Epithelial cell of prostate (primary cell): Measurements from ENCODE around the gene SLC38A4.
A peak's percentile ranks its signal among the peaks of the same experiment; 100 is the strongest.
"Not testable (repeated sequence)": the region's sequence is repeated elsewhere in the genome, so short reads cannot be mapped to it uniquely, and the experiment has no call there.

Source experiments
- DNase-seq: peaks from one replicate; pipeline ENCODE4 v3.0.0-alpha.2; 2011; ENCODE audit warnings: low read depth, low spot score
- H3K27ac ChIP-seq: fragments of 450-650 bp; 2 replicates; pipeline ENCODE4 v1.5.1; 2017; ENCODE audit warnings: mild to moderate bottlenecking

The SLC38A4 gene

DNA sequence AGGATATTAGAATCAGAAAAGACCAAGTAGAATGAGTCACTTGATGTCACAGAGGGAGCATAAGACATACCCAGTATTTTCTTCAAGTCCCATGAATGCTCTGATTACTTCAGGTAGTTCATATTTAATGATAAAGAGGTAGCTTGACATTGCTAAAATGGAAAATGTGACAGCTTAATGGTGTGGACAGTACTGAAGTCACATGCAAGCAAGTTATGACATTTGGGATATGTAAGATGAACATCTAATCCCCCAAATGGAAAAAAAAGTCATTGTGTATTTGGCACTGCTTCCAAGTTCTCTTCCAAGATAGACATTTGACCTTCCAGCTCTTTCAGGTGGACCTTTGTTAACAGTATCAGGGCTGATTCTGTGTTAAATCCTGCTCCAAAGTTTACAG is 45.9 kb downstream of the SLC38A4 start:
- DNase-seq = no peak
- no peak overlapping the region for H3K27ac ChIP-seq

DNA sequence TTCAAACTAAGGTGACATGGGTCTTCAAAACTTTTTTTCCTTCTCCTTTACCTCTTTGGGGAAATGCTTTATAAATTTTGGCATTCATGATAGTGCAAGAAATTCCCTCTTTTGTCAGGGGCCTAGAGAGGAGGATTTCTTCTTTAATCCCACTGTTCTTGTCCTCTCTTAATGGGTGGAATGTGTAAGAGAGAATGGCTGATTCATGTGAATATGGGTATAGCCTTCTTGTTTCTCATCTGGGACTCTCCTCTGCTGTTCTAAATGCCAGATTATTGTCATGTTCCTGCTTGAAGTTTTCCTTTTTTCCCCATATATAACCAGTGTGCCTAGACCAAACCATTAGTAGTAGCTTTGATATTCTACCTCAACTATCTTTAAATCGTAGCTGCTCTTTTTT is 46.7 kb downstream of the SLC38A4 start:
- no peak for DNase-seq

DNA sequence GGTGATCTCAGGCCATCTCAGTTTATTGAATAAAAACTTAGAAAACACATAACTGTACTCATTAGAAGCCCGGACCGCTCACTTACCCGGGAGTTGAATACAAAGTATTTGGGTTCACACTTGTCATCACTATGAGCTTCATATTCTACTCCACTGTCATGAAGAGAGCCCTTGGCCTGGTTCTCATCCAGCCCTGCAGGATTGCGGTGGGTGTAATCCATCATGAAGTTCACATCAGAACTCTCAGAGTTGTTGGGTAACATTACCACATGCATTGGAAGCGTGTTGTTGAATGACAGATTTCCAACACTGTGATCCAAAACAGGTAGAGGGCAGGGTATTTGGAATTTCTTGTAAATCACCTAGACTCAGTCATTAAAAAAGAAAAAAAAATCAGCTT is 47.4 kb downstream of the SLC38A4 start:
- no peak overlapping the region for H3K27ac ChIP-seq
- no peak for DNase-seq

More for the DNA sequence above, 46.7 kb downstream of the SLC38A4 start:
- H3K27ac ChIP-seq = no peak overlapping the region

DNA sequence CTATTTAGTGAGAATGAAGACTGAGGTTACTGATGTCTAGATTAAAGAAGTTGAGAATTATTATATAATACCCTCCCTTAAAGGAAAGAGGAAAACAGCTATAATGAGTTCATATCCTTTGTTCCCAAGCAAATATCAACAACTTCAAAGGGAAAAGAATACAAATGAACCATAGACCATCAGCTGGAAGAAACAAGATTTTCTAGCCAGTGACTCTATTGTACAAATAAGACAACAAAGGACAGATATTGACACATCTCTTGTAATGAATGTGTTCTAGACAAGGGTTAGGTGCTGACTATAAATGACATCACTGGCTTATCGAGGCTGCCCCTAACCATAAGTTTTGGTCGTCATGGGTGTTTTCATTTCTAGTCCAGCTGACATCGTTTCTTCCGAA is 48.2 kb downstream of the SLC38A4 start:
- H3K27ac ChIP-seq = no peak overlapping the region
- DNase-seq = no peak

DNA sequence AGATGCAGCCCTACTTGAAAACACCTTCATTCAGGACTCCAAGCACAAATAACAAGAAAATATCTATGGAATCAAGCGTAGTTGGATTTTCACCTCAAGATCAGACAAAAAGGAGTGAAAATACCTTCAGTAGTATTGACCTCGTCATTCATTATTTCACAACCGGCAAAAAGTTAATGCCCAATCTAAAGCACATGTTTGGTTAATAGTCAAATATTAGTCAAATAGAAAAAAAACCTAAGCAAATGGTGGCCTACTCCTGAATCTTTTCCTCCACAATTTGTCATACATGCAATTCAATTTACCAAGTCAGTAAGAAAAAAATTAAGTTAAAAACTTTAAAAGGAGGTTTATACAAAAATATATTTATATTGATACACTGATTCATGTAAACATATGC is 50.0 kb downstream of the SLC38A4 start:
- no peak overlapping the region for H3K27ac ChIP-seq
- DNase-seq = no peak

DNA sequence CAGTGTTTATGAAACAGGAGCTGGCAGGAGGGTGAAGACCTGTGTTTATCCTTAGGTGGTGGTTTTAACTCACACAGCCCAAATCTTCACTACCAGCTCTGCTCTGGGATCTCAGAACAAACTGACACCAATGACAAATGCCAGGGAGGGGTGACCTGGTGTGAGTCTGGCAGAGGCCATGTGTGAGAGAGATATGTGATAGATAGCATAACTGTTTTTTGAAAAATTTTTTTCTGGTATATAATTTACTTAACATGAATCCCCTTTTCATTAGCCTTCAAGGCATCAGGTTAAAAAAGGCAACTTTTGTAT is 51.5 kb downstream of the SLC38A4 start:
- H3K27ac ChIP-seq = no peak overlapping the region
- DNase-seq = no peak

DNA sequence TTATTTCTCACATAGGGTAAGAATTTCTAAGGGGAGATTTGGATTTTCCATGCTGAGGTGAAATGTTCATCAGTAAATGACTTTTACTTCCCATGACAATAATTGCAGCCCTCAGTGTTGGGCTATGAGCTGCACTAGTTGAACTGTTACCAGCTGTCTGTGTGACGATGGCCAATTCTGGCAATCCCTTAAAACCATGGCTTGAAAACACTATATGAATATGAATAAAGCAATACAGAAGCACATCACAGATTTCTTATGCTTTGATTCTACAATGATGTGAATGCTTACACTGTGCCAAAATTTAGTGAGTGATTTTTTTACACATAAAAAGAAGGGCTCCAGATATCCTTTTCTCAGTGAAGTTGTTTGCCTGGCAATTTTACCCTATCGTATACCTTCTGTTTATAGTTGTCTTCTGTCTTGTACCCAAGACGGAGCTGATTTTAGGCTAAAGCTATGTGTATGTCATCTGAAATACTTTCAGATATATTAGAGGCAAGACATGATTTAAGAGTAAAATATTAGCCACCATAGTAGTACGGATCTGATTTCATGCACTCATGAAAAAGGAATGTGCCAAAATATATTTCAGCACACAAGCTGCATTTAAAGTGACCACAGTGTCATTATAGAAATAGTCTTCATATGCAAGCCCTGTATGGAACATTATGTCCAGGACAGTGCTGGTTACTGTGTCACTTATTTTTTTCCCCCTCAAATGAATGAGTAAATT is 52.0 kb downstream of the SLC38A4 start:
- no peak overlapping the region for H3K27ac ChIP-seq
- no peak for DNase-seq

DNA sequence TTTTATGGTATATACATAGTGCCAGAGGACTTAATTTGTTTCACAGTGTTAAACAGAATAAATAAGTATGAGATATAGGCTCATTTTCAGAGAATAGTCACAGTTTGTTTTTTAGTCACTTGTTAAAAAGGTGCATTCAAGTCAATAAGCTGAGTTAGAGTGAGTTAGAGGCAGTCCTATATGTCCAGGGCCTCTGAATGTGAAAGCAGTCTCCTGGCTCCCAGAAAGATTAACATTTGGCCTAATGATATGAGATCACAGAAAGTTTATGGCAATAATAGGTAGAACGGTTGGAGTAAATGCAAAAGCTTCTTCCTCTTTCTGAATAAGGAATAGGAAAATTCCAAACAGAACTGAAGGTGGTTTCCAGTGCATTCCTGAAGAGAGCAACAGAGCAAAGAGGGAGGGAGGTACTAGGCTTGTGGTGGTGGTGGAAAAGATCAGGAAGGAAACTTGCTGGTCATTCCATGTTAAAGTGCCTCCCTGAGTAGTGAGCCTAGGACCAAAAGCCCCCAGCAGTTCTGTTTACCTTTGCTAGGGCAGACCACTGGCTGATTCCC is 54.4 kb downstream of the SLC38A4 start:
- DNase-seq = no peak
- no peak overlapping the region for H3K27ac ChIP-seq

DNA sequence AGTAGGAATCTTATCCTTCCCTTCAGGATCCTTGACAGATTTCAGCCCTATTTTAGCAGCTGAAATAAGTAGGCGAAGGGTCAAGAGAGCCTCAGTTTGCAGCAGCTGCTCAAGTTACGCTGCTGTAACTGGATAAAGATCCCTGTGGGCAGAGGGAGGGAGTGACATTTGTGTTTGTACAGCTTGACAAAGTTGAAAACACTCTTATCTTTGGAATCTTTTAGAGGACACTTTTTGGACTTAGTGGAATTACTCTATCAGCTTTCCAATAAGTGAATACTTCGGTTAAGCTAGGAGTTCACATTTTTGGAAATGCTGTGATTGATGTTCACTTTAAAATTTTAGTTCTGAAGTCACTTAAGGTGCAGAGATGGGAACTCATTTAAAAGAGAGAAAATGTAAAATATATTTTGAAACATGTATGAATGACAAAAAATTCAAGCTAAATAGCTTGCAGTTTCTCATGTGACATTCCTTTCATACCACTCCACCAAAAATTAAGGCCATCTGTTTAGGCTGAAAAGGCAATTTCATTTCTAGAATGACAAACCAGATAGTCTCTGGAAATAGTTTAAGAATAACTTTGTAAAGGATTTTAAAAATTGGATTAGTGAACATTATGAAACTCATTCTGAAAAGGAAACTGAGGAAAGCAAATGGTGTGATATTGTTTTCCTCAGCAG is 55.2 kb downstream of the SLC38A4 start:
- no peak for DNase-seq
- H3K27ac ChIP-seq = no peak overlapping the region

DNA sequence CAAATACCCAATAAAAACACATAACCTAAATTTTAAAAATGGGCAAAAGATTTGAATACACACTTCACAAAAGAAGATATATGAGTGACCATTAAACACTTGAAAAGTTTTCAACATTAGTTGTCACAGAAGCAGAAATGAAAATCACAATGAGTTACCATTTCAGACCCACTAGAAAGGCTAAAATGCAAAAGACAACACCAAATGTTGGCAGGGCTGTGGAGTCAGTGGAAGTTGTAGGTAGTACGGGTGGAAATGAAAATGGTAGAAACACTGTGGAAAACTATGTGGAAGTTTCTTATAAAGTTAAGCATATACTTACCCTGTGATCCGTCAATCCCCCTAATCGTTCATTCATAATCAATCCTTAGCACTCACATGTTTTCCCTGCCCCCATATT is 61.8 kb downstream of the SLC38A4 start:
- H3K27ac ChIP-seq = no peak overlapping the region
- DNase-seq = no peak

DNA sequence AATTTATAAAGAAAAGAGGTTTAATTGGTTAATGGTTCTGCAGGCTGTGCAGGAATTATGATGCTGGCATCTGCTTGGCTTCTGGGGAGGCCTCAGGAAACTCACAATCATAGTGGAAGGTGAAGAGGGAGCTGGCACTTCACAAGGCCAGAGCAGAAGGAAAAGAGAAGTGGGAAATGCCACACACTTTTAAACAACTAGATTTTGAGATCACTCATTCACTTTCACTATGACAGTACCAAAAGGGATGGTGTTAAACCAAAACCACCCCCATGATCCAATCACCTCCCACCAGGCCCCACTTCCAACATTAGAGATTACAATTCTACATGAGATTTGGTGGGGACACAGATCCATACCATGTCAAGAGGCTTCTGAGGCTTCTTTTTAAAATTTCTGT is 62.6 kb downstream of the SLC38A4 start:
- DNase-seq = no peak
- H3K27ac ChIP-seq = no peak overlapping the region

DNA sequence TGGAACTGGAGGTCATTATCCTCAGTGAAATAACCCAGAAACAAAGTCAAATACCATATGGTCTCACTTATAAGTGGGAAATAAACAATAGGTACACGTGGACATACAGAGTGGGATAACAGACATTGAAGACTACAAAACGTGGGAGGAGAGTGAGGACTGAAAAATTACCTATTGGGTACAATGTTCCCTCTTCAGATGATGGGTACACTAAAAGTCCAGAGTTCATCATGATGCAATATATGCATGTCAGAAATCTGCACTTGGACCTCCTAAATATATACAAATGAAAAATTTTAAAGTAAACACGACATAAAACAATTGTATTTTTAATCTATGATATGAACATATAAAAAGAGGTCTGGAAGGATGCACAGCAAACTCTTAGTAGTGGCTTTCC is 71.2 kb downstream of the SLC38A4 start:
- no peak for DNase-seq

DNA sequence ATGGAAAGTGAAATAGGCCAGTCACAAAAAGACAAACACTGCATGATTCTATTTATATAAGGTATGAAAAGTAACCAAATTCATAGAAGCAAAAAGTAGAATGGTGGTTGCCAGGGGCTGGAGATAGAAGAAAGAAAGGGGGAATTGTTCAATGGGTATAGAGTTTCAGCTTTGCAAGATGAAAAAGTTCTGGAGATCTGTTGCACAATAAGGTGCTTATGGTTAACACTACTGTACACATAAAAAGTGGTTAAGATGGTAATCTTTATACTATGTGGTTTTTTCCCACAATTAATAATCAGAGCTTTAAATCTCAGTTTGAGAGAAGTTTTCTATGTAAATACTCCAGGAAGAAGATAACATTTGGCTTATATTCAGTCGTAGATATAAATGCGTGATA is 73.4 kb downstream of the SLC38A4 start:
- H3K27ac ChIP-seq = no peak overlapping the region
- DNase-seq = peak; percentile 14

More for the DNA sequence above, 71.2 kb downstream of the SLC38A4 start:
- no peak overlapping the region for H3K27ac ChIP-seq

DNA sequence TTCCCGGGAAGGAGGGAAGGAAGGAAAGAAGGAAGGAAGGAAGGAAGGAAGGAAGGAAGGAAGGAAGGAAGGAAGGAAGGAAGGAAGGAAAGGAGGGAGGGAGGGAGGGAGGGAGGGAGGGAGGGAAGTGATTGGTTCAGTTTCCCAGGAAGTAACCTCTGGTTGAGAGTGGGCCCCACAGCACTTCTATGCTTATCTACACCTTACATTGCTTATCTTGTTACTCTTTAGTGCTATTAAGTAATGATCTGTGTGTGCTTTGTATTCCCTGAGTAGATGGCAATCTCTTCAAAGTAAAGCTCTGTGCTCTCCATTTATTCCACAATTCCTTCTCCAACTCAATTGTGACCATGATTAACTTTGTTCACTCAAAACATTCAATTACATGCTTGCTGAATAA is 74.6 kb downstream of the SLC38A4 start:
- no peak overlapping the region for H3K27ac ChIP-seq
- DNase-seq = no peak

DNA sequence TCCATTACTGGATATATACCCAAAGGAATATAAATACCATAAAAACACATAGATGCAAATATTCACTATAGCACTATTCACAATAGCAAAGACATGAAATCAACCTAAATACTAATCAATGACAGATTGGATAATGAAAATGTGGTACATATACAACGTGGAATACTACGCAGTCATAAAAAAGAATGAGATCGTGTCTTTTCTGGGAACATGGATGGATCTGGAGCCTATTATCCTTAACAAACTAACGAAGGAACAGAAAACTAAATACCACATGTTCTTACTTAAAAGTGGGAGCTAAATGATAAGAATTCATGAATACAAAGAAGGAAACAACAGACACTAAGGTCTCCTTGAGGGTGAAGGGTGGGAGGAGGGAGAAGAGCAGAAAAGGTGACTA is 76.5 kb downstream of the SLC38A4 start:
- no peak overlapping the region for H3K27ac ChIP-seq
- no peak for DNase-seq

DNA sequence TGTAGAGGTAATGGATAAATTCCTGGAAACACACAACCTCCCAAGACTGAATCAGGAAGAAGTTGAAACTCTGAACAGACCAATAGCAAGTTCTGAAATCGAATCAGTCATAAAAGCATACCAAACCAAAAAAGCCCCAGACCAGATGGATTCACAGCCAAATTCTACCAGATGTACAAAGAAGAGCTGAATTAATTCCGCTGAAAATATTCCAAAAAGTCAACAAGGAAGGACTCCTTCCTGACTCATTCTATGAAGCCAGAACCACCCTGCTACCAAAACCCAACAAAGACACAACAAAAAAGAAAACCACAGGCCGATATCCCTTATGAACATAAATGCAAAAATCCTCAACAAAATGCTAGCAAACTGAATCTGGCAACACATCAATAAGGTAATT is 81.5 kb downstream of the SLC38A4 start:
- no peak for DNase-seq

DNA sequence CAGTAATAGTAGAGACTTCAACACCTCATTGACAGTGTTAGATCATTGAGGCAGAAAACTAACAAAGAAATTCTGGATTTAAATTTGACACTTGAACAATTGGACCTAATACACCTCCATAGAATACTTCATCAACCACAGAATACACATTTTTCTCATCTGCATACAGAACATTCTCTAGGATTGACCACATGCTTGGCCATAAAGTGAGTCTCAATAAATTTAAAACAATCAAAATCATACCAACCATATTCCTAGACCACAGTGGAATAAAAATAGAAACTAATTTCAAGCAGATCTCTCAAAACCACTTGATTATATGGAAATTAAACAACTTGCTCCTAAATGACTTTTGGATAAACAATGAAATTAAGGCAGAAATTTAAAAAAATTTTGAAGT is 82.3 kb downstream of the SLC38A4 start:
- no peak for DNase-seq

More for the DNA sequence above, 81.5 kb downstream of the SLC38A4 start:
- no peak overlapping the region for H3K27ac ChIP-seq

DNA sequence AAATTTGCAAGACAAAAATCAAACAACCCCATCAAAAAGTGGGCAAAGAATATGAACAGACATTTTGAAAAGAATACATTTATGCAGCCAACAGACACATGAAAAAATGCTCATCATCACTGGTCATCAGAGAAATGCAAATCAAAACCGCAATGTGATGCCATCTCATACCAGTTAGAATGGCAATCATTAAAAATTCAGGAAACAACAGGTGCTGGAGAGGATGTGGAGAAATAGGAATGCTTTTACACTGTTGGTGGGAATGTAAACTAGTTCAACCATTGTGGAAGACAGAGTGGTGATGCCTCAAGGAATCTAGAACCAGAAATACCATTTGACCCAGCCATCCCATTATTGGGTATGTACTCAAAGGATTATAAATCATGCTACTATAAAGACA is 83.5 kb downstream of the SLC38A4 start:
- not testable (repeated sequence) for H3K27ac ChIP-seq, DNase-seq

More for the DNA sequence above, 82.3 kb downstream of the SLC38A4 start:
- H3K27ac ChIP-seq = no peak overlapping the region

DNA sequence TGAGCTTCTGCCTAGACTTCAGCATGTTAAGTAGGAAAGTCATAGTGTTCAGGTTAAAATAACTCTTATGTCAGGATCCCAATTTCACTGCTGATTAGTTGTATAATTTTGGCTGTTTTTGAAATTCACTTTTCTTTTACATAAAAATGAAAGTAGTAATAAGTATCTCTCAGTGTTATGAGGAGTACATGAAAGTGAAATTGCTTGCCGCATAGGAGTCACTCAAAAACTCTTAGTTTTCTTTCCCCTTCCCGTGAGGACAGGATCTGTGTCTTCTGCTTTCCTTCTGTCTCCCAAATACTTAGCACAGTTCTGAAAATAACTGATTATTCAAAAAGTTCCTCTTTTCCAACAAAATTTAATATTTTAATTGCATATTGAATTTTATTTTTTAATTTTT is 100.5 kb downstream of the SLC38A4 start:
- H3K27ac ChIP-seq = no peak overlapping the region
- no peak for DNase-seq

DNA sequence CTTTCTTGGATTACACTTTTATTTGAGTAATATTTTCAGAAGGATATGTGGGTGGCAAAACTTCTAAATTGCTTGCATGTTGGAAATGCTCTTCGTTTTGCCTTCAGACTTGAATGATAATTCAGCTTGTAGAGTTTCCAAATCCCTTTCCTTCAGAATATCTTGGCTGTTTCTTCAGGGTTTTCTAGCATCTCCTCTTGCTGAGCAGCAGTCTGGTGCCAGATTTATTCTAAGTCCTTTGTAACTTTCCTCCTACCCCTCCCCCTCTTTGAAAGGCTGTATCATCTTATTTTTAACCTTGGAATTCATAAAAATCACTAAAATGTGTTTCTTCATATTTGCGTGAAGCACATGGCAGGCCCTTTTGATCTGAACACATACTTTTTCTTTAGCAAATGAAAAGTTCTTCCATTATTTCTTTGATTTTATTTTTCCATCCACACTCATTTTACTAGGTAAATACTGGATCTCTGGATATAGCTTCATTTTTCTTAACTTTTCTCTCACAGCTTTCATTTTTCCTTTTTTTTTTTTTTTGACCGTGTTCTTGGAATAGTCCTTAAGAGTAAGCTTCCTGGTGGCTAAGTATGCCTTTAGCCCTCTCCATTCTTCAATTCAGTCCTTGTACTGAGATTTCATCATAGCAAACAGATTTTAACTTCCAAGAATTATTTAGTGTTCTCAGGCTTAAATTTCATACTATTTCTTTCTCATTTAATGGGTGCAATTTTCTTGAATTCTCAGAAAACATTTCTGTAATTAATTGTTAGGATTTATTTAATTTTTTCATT is 102.0 kb downstream of the SLC38A4 start:
- H3K27ac ChIP-seq = no peak overlapping the region
- no peak for DNase-seq
